ENCODE measurements around the gene GHDC. TPM values are rescaled to one million over a fixed set of nuclear protein-coding genes. Genes with fewer than 3 reads are reported as not detected.
A peak's percentile ranks its signal among the peaks of the same experiment; 100 is the strongest.

Gene GHDC
- total RNA-seq, 1 donor from 2014 or later, result 22.8 TPM

DNA sequence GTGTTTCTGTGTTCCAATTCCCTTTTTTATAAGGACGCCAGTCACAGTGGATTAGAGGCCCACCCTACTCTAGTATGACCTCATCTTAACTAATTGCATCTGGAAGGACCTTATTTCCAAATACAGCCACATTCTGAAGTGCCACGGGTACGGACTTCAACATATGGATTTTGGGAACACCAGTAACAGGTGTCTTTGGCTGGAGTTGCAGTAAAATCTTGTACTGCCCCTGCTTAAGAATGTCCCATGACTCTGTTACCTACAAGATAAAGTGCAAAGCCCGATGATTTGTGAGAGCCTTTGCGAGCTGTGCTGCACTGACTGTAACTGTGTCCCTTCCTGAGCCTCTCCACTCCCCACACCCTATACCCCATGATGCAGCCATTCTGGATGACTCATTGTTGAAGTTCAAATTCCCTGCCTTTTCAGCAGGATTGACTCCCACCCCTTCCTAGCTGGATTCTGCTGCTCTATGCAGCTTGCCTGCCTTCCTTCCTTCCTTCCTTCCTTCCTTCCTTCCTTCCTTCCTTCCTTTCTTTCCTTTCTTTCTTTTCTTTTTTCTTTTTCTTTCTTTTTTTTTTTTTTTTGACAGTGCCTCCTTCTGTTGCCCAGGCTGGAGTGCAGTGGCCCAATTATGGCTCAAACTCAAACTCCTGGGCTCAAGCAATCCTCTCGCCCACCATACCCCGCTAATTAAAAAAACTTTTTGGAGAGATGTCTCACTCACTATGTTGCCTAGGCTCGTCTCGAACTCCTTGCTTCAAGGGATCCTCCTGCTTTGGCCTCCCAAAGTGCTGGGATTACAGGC lies 11.2 kb downstream of the GHDC start:
- DNase-seq (ENCODE audit: low read depth in 2 of 2), result peak; percentile 55 to 67

DNA sequence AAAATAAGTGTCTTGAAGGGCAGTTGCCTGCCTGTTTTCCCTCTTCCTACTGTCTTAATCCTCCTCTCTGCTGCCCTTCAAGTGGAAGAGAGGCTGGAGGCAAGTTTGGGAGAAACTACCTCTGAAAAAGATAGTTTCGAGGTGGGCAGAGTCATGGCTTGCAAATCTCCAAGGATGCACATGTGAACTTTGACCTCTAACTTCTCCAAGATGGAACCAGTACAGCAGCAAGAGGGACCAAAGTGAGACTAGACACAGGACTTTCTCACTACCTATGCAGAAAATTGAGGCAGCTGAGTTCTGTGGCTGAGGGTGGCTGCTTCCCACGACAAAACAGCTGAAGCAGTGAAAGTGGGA lies 12.5 kb downstream of the GHDC start:
- DNase-seq (ENCODE audit: low read depth in 2 of 2), result no peak

DNA sequence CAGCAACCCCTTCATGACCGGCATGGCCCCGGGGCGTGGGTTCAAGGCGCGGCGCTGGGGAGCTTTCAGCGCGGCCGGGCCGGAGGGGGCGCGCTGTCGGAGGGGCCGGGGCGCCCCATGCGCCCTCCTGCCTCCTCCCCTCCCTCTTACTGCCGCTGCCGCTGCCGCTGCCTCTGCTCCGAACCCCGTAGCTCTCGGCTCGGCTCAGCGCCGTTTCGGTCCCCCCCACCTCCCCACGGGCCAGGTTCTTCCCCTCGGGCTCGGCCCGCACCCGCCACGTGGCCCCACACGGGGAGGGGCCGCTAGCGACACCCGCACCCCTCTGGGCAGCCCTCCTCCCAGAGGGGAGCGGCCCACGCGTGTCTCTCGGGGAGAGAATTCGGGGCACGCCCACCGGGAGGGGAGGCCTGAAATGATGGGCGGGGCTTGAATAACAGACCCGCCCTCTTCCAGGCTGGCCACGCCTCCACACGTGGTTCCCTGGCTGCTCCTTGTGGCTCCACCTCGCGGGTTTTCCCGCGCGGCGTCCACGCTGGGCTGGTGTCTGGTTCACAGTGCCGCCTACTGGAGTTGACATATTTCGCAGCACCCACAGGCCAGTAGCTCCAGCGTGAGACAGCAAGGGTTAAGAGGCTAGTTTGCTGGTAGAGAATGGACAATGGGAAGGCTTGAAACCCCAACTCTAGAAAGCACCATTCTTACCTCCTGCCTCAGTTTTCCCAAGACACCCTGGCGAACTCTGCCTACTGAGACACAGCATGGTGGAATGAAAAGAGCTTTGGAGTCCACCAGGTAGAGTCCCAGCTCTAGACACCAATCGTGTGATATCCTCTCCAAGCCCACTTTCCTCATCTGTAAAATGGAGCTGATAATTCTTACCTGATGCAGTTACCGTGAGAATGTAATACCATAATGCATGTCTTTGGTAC lies 13.1 kb downstream of the GHDC start, which contains the start of gene KCNH4:
Gene KCNH4 (minus strand): TSS at position 221 of the 929 bp plus-strand sequence. CDS start 197 bp downstream, at position 24.
- peak; percentile 89 to 90 for DNase-seq (ENCODE audit: low read depth in 2 of 2)

DNA sequence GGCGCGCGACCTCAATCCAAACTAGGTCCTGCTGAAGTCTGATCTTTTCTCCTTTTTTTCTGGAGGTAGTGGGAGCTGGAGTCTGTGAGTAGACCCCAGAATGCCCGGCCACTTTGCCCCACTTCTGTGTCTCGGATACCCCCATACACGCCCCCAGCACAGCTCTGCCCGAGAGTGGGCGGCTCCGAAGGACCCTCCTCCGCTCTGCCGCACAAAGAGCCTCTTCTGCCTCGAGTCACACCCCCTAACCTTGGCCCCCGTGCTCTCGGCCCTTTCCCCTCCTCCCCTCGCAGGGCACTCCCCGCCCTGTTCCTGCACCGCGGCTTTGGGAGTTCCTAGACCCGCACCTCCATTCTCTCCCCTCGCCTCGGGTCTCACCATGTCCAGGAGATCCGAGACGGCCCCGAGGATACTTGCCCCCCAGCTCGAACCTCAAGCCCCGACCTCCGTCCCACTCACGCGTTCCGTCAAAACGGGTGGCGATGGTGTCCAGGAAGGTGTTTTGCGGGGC lies 13.8 kb downstream of the GHDC start:
- DNase-seq (ENCODE audit: low read depth in 2 of 2), result no peak

DNA sequence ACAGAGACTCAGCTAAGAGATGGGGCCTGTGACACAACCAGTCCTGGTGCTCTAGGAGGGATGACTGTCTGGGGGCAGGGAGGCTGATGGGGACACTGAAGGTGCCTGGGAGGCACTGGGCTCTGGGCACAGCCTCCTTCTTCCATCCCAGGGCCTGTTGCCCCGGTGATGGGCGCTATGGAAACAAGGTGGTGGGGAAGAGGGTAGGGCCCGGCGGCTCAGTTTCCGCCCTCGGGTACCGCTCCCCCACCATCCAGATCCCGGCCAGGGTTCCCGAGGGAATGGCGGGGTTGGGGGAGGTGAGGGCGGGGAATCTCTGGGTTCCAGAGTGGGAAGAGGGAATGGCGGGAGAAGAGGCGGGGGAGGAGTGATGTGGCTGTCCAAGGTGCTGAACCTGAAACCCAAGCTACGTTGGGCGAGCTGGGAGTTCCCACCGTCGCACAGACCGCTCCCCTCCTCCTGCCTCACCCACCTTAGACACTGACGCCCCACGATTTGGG lies 14.3 kb downstream of the GHDC start:
- peak; percentile 50 to 61 for DNase-seq (ENCODE audit: low read depth in 2 of 2)

DNA sequence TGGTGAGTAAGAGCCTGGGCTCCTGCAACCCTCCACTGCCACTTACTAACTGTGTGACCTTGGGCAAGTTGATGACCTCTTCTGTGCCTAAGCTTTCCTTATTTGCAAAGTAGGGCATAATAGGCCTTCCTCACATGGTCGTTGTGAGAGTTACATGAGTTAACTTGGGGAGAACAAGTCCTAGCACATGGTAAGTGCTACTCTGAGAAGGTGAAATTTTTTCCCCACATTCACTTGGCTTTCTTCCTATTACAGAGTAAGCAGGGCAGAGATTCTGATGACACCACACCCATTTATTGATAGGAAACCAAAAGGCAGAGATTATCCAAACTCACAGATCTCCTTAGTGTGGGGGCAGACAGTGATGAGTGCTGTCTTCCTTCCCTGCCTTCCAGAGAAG lies 15.0 kb downstream of the GHDC start:
- DNase-seq (ENCODE audit: low read depth in 2 of 2), result no peak

DNA sequence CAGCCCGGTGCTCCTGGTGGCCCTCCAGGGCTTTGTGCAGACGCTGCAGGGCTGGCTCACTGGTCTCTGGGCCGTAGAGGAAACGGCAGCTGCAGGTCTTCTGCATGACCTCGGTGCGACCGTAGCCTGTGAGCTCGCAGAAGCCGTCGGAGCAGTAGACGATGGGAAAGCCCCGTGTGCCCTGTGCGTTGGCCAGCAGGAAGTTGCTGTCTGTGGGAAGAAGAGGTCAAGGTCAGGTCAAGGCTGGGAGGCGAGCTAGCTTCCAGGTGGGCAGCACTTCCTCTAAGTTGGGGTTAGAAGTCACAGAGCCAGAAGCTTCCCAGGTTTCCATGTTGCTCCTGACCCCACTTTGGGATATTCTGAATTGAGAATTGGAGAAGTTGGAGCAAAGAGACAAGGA lies 15.5 kb downstream of the GHDC start:
- DNase-seq (ENCODE audit: low read depth in 2 of 2), result peak in 1 of 2 donors; percentile 66

DNA sequence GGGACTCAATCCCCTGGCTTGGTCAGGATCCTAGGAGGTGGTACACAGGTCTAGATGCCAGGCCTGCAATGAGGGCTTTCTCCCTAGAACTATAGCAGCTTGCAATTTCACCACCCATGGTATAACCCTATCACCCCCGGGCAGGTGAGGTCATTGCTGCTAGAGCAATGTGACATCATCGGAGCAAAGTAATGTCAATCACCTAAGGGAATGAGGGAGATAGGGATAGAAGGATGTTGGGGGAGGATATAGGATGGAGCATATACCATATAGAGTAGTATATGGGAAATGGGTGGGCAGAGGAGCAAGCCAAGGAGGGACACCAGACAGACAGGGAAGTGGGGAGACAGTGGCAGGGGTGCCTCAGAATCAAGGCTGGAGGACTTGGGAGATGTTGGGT lies 16.6 kb downstream of the GHDC start:
- no peak for DNase-seq (ENCODE audit: low read depth in 2 of 2)

DNA sequence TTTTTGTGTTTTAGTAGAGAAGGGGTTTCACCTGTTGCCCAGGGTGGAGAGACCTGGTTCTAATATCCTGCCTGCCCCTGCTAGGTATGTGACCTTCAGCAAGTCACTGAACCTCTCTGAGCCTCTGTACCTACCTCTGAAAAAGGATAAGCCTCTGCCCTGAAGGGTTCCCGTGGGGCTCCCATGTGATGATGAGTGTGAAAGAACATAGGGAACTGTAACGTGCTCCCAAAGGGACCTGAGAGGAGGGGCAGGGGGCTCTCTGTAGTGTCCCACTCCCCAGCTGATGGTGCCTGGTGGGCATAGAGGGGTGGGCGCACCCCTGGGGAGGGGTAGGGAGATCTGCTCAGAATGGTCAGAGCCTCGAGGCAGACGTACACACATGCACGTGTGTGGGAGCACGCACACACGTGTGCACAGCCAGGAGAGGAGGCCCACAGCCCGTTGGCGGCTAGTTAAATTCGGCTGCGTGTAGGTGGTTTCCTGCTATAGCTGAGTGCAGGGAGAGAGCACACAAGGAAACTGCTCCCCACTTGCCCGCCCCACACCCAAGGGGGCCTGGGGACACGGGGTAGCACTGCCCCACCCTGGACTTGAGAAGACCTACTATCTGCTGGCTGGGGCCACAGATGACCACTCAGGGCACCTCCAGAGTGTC lies 20.0 kb downstream of the GHDC start:
- no peak for DNase-seq (ENCODE audit: low read depth in 2 of 2)

DNA sequence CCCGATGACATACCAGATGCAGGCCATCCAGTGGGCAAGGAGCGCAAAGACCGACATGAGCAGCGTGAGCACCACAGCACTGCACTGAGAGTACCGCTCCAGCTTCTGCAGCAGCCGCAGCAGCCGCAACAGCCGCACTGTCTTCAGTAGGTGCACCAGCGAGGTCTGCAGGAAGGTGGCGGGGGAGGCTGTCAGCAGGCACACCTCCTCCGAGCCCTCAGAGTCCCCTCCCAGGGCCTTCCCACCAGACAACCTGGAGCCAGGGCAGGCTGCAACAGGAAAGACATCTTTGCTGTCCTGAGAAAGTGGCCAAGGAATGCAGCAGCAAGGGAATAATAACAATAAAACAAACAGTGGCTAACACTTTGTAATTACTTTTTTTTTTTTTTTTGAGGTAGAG lies 22.5 kb downstream of the GHDC start:
- no peak for DNase-seq (ENCODE audit: low read depth in 2 of 2)

DNA sequence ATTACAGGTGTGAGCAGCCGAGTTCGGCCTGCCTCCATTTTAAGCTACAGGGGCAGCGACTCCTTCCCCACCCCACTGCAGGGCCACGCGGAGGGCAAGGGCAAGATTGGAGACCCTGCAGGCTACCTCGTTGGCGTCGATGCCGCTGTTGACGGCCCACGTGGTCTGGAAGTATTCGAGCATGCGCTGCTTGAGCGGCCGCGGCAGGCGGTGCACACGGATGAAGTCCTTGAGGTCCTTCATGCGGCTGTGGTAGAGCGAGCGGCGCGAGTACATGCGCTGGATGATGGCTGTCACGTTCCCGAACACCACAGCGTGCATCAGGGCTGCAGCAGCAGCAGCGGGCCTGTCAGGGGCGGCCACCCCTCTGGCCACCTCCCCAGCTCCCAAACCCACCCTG lies 24.9 kb downstream of the GHDC start:
- DNase-seq (ENCODE audit: low read depth in 2 of 2), result no peak

DNA sequence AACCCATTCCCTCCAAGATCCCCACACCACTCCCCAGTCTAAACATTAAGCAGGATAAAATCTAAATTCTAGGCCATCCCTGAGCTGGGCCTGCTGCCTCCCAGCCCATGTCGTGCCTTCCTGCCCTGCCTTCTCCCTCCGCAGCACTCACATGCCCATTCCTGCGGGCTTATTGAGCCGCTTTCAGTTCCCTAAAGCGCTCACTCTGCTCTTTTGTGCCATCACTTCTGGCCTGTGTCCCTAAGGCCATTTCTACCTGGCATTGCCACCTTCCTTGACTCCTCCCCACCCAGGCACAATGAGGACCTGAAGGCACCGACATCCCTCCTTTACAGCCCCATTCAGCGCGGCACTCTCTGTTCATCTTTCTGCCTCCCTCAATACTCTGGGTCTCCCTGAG lies 26.5 kb downstream of the GHDC start:
- DNase-seq (ENCODE audit: low read depth in 2 of 2), result no peak

DNA sequence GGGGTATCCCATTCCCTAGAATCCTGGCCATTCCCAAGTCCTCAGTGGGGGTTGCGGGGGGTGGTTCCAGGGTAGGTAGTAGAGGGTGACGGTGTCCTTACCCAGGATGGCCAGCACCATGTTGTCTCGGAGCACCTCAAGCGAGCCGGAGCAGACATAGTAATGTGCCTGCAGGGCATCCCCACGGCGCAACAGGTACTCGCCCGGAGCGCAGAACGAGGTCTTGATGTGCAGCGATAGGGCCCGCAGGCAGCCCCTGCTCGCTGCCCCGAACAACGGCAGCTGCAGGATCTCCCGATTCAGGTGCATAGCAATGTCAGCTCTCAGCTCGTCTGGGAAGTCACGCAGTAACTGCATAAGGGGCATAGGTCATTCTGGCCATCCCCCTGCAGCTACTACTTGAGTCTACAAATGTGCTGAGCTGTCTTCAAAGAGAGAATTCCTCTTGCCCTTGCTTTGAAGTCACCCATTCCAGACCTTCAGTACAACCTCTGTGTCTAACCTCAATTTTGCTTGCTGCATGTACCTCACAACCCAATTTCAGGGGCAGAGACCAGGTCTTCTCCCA lies 28.0 kb downstream of the GHDC start:
- DNase-seq (ENCODE audit: low read depth in 2 of 2), result no peak

DNA sequence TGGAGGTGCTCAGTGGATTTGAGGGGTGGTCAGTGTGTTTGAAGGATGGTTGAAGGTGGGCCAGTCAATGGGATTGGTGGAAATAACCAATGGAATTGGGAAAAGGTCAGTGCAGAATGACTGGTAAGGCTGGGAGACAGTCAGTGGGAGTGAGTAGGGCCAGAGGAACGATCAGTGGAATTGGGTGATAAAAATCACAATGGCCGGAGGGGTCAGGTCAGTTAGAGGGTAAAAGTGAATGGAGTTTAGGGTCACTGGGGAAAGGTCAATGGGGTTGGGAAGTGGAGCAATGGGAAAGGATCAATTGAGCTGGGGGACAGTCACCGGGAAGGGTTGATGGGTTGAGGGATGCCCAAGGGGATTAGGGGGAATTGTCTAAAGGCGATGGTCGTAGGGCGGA lies 28.5 kb downstream of the GHDC start:
- no peak for DNase-seq (ENCODE audit: low read depth in 2 of 2)

DNA sequence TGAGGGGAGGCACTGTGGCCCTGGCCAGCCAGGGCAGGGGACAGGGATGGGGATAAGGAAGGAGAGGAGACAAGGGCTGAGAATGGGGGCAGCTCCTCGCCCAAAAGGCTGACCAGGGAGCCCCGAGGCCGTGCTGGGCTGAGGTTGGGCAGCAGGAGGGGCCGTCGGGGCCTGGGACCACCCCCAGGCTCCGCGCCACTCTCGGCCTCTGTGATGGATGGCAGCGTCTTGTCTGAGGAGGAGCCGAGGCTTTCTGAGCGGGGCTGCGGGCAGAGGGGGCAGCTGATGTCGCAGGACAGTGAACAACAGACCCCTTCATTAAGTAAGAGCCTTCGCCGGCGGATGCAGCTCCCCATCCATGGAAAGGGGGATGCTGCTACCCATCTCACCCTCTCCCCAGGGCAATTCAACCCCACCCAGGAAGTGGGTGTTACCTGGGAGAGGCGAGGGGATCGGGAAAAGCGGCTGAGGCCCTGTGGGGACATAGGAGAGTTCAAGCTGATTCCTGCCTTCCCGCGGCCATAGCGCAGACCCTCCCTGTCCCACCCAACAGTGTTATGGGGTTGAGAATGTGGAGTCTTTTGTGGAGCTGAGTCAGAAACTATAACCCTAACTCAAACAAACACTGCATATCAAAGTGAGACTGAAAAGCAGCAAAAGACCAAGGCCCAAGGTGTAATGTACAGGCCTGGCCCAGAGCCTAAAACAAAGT lies 30.4 kb downstream of the GHDC start:
- DNase-seq (ENCODE audit: low read depth in 2 of 2), result no peak

DNA sequence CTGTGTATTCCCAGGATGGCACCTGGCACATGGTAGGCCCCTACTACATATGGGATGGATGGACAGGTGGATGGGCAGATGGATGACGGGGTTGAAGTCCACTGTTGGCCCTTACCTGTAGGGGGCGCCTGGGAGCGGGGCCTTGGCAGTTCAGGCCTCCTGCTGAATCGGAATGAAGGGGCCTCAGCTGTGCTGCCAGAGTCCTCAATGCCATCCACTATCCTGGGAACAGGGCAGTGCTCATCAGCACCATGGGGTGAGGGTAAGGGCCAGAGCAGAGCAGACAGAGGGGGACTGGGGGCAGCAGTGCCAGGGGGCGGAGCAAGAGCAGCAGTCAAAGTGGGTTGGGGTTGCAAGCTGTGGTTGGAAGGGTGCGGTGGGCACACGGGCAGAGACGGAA lies 31.2 kb downstream of the GHDC start:
- peak; percentile 12 to 21 for DNase-seq (ENCODE audit: low read depth in 2 of 2)

DNA sequence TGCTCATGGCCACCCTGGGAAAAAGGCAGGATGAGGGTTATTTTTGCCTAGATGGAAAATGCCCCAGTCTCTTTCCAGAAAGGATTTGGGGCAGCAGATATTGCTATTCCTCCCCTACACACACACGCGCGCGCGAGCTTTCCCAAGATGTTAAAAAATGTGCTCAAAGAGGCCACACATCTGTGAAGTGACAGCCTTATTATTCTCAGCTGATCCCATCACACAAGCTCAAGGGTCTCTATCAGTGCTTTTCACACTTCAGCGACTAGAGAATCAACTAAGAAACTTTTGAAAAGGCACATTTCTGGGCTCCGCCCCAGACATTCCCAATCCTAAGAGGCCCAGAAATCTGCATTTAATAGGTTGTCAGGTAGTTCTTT lies 33.8 kb downstream of the GHDC start:
- DNase-seq (ENCODE audit: low read depth in 2 of 2), result no peak

DNA sequence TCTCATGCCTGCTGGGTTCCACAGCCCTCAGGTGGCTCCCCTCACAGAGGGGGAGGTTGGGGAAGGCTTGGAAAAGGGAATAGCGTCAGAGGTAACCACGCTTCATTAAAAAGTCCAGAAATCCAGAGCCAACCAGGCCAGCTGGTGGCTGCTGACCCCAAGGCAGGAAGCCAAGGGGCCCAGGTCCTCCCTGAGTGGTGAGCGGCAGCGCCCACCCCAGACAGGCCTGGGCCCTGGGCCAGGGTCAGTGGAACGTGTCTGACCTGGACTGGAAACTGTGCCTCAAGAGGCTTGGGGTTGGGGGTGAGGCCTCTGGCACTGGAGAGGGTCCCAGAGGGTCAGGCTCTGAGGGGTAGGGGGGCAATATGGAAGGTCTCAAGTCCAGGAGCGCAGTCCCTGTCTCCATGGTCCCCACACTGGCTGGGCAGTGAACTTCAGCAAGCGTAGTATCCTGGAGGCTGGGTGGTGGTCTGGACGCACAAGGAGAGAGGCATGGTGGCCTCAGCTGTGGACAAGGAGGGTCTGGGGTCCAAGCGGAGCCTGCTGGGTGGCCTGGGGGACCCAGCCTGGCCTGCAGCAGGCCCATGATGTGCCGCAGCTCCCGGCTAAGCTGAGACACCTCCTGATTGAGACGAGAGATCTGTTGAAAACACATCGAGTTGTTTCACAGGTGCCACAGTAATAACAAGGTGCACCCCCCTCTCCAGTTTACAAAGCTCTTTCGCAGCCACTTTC lies 34.3 kb downstream of the GHDC start:
- no peak for DNase-seq (ENCODE audit: low read depth in 2 of 2)

DNA sequence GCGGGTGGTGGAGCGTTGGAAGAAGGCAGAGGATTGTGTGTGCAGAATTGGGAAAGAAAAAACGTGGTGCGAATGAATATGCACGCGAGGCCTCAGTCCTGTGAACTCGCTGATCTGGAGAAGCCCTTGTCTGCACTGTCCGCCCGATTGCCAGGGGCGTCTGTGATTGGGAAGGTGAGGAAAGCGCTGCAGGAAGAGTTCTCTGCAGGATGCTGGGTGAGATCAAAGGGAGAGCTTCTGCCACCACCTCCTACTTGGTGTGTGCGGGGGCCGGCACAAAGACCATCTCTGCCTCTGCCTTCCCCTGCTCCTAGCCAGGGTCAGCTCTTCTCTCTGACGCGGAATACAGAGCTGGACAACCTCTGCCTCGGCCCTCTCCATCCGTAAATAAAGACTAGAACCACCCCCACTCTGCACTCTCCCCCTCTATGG lies 38.7 kb downstream of the GHDC start:
- DNase-seq (ENCODE audit: low read depth in 2 of 2), result no peak

Data from lung microvascular endothelial cell (primary cell).